Liver (tissue), 9 donors: Measurements from ENCODE around the gene ARF1. TPM values are rescaled to one million over a fixed set of nuclear protein-coding genes. Genes with fewer than 3 reads are reported as not detected.
A peak's percentile ranks its signal among the peaks of the same experiment; 100 is the strongest.

ENCODE experiments used
- DNase-seq: peaks from one replicate; pipeline ENCODE4 v3.0.0-alpha.2; 2017; ENCODE audit warnings: low spot score
- H3K27ac ChIP-seq, 2 donors: one replicate each; pipeline ENCODE4 v1.7.0; 2013; ENCODE audit warnings: inconsistent platforms in 2 of 2, low read length in 2 of 2, control low read depth in 1 of 2, low read depth in 1 of 2, mild to moderate bottlenecking in 1 of 2
- H3K27me3 ChIP-seq, 4 donors: one replicate each; pipeline versions ENCODE4 v1.6.1 to v1.7.0; 2013; ENCODE audit warnings: low read length in 3 of 4, inconsistent platforms in 1 of 4, mild to moderate bottlenecking in 1 of 4, moderate library complexity in 1 of 4; ENCODE audit not compliant: control insufficient read depth in 4 of 4, insufficient read depth in 4 of 4
- H3K36me3 ChIP-seq, 4 donors: one replicate each; pipeline versions ENCODE4 v1.6.1 to v1.7.0; 2013; ENCODE audit warnings: low read length in 3 of 4, mild to moderate bottlenecking in 3 of 4, low read depth in 1 of 4, moderate library complexity in 1 of 4; ENCODE audit not compliant: control insufficient read depth in 4 of 4, insufficient read depth in 3 of 4
- H3K4me1 ChIP-seq, 4 donors: one replicate each; pipeline versions ENCODE4 v1.6.1 to v1.7.0; 2013; ENCODE audit warnings: low read length in 3 of 4, mild to moderate bottlenecking in 3 of 4, moderate library complexity in 1 of 4; ENCODE audit not compliant: control insufficient read depth in 4 of 4, insufficient read depth in 4 of 4
- H3K4me3 ChIP-seq, 3 donors: one replicate each; pipeline versions ENCODE4 v1.6.1 to v1.7.0; 2013; ENCODE audit warnings: low read length in 3 of 3, control low read depth in 1 of 3, low read depth in 1 of 3, mild to moderate bottlenecking in 1 of 3
- H3K9ac ChIP-seq, 2 donors: one replicate each; pipeline ENCODE4 v1.7.0; 2013; ENCODE audit warnings: low read length in 2 of 2, mild to moderate bottlenecking in 2 of 2, moderate library complexity in 2 of 2, control low read depth in 1 of 2, low read depth in 1 of 2
- H3K9me3 ChIP-seq, 4 donors: one replicate each; pipeline versions ENCODE4 v1.6.1 to v1.7.0; 2013; ENCODE audit warnings: low read length in 3 of 4; ENCODE audit not compliant: control insufficient read depth in 4 of 4
- EGR1 ChIP-seq, 2 donors: IDR thresholded peaks; 2 replicates each; pipeline ENCODE4 v1.6.1; 2016 to 2018; ENCODE audit warnings: antibody characterized with exemption in 2 of 2, low read depth in 2 of 2
- FOXA1 ChIP-seq: IDR thresholded peaks from 2 replicates; pipeline ENCODE4 v1.6.1; 2016; ENCODE audit warnings: antibody characterized with exemption
- FOXA2 ChIP-seq: IDR thresholded peaks from 2 replicates; pipeline ENCODE4 v1.6.1; 2016; ENCODE audit warnings: antibody characterized with exemption
- GABPA ChIP-seq, 2 donors: IDR thresholded peaks in 1 of 2; conservative IDR thresholded peaks in 1 of 2; 2 replicates each; pipeline ENCODE4 v1.6.1; 2016; ENCODE audit warnings: antibody characterized with exemption in 2 of 2, mild to moderate bottlenecking in 1 of 2, moderate library complexity in 1 of 2
- HNF4A ChIP-seq, 2 donors: conservative IDR thresholded peaks; 2 replicates each; pipeline ENCODE4 v1.6.1; 2016; ENCODE audit warnings: antibody characterized with exemption in 2 of 2, mild to moderate bottlenecking in 2 of 2
- HNF4G ChIP-seq: IDR thresholded peaks from 2 replicates; pipeline ENCODE4 v1.6.1; 2016; ENCODE audit warnings: antibody characterized with exemption
- JUND ChIP-seq, 2 donors: IDR thresholded peaks; 2 replicates each; pipeline ENCODE4 v1.6.1; 2016; ENCODE audit warnings: antibody characterized with exemption in 2 of 2
- NR2F2 ChIP-seq: IDR thresholded peaks from 2 replicates; pipeline ENCODE4 v1.6.1; 2016; ENCODE audit warnings: antibody characterized with exemption
- RAD21 ChIP-seq, 2 donors: IDR thresholded peaks; 2 replicates each; pipeline ENCODE4 v1.6.1; 2016; ENCODE audit warnings: antibody characterized with exemption in 2 of 2, mild to moderate bottlenecking in 2 of 2
- RXRA ChIP-seq, 2 donors: IDR thresholded peaks; 2 replicates each; pipeline ENCODE4 v1.6.1; 2017 to 2018; ENCODE audit warnings: antibody characterized with exemption in 2 of 2, mild to moderate bottlenecking in 1 of 2
- SP1 ChIP-seq: IDR thresholded peaks from 2 replicates; pipeline ENCODE4 v1.6.1; 2018; ENCODE audit warnings: antibody characterized with exemption, mild to moderate bottlenecking
- TAF1 ChIP-seq: conservative IDR thresholded peaks from 2 replicates; pipeline ENCODE4 v1.6.1; 2016; ENCODE audit warnings: antibody characterized with exemption, mild to moderate bottlenecking
- YY1 ChIP-seq: IDR thresholded peaks from 2 replicates; pipeline ENCODE4 v1.6.1; 2016; ENCODE audit warnings: antibody characterized with exemption, mild to moderate bottlenecking
- WGBS: extraction: QIAGEN DNeasy Blood & Tissue Kit; methylation state at CpG from one replicate; pipeline ENCODE4 v1.1.7; 2013; 5-methylcytosine and 5-hydroxymethylcytosine counted together
- polyA plus RNA-seq, 2 donors: library from polyadenylated mRNA; stranded (reverse) in 1 of 2; unstranded in 1 of 2; fragments of 200-250 nt in 1 of 2; fragments of >200 nt in 1 of 2; fragmentation: Nextera tagmentation in 1 of 2; extraction: Ambion mirVana in 1 of 2; gene quantifications; one replicate each; pipeline versions ENCODE4 v1.2.1 to v1.2.3, GENCODE V29; 2013 to 2015
- total RNA-seq, 2 donors: library from RNA; depleted of rRNA; stranded (reverse); fragments of >200 nt; gene quantifications; one replicate each; pipeline ENCODE4 v1.2.3, GENCODE V29; 2014
- TF ChIP-seq, protein P1 (sequence below): IDR thresholded peaks from 2 replicates; pipeline ENCODE4 v1.6.1; 2016; ENCODE audit warnings: antibody characterized with exemption, mild to moderate bottlenecking
- TF ChIP-seq, protein P2 (sequence below): IDR thresholded peaks from 2 replicates; pipeline ENCODE4 v1.6.1; 2016; ENCODE audit warnings: antibody characterized with exemption
- TF ChIP-seq, protein P3 (sequence below): IDR thresholded peaks from 2 replicates; pipeline ENCODE4 v1.6.1; 2016; ENCODE audit warnings: antibody characterized with exemption
- TF ChIP-seq, protein P4 (sequence below): fragments of 150-350 bp; IDR thresholded peaks from 2 replicates; pipeline ENCODE4 v1.5.1; 2017; ENCODE audit warnings: improper control_type of control experiment, low read depth, low read length; ENCODE audit not compliant: missing input control
- TF ChIP-seq, protein P5 (sequence below): IDR thresholded peaks from 2 replicates; pipeline ENCODE4 v1.6.1; 2016; ENCODE audit warnings: antibody characterized with exemption
- donor health status: healthy.
- donor health status: healthy.
- donor health status: healthy.
- donor health status: healthy.
- donor health status: healthy.

ARF1 gene
- total and polyA plus RNA-seq, 4 donors, result 151 to 282 (median 213) TPM

DNA sequence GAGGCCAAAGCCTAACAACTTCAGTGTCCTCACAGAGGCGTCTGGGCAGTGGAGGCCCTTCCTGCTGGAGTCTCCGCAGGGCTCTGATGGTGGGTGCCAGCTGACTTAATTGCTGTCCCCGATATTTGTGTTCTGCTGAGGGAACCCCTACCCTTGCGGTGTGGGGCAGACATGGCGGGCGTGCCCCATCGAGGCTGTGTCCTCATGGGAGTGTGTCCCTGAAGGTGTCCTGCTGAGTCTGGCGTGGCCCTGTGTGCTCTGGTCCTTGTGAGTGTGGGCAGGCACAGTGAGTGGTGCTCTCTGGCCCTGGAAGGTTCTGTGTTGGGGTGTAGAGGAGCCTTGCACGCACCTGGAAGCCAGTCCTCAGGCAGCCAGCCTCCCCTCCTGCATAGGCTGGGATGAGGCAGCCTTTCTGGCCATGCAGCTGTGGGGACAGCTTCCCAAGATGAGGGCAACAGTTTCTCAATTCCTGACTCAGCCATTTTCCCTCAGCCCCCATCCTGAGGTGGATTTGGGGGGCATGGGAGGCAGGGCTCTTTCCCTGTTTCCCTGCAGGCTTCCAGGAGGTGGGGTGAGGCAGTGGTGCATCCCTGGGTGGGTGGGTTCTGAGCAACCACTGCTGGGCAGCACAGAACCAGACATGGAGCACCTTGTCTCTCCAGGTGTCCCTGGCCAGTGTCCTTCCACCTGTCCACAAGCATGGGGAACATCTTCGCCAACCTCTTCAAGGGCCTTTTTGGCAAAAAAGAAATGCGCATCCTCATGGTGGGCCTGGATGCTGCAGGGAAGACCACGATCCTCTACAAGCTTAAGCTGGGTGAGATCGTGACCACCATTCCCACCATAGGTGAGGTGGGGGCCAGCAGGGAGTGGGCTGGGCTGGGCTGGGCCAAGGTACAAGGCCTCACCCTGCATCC is 14.2 kb downstream of the ARF1 start (continued):
- TF ChIP-seq NR2F2, result no peak
- TF ChIP-seq FOXA2, result no peak
- no peak for TF ChIP-seq YY1
- no peak for TF ChIP-seq FOXA1
- TF ChIP-seq GABPA (IDR thresholded peaks at IDR 0.05 in 1 of 2, conservative IDR thresholded peaks at IDR 0.05 in 1 of 2), result no peak

DNA sequence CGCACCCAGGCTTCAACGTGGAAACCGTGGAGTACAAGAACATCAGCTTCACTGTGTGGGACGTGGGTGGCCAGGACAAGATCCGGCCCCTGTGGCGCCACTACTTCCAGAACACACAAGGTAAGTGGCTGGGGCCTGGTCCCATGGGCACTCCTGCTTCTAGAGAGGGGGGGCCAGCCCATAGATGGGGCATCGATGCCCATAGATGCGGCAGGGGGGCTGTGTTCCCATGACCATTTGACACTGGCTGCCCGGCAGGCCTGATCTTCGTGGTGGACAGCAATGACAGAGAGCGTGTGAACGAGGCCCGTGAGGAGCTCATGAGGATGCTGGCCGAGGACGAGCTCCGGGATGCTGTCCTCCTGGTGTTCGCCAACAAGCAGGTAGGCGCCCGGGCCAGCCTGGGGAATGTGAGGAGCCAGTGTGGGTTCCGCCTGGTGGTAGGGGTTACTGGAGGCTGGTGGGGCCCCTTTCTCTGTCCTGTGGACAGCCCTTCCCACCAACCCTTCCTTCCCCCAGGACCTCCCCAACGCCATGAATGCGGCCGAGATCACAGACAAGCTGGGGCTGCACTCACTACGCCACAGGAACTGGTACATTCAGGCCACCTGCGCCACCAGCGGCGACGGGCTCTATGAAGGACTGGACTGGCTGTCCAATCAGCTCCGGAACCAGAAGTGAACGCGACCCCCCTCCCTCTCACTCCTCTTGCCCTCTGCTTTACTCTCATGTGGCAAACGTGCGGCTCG is 15.0 kb downstream of the ARF1 start:
- Histone ChIP-seq H3K4me3 (no peak overlapping the region), H3K27ac (no peak overlapping the region), H3K36me3 (peaks cover 11 to 31% (median 24%) of the 10 kb centered on the region in 4 donors), H3K27me3 (no peaks in the 10 kb centered on the region), H3K9ac (no peak overlapping the region), H3K9me3 (peaks cover 0 to 12% (median 7%) of the 10 kb centered on the region in 4 donors), H3K4me1 (peaks cover 8 to 25% (median 12%) of the 10 kb centered on the region in 4 donors)
- peak; percentile 26 for DNase-seq
- WGBS, result 94% methylated on average over 34 of the region's 34 CpGs
- no peak for TF ChIP-seq FOXA2
- no peak for TF ChIP-seq YY1
- TF ChIP-seq, protein P1, sequence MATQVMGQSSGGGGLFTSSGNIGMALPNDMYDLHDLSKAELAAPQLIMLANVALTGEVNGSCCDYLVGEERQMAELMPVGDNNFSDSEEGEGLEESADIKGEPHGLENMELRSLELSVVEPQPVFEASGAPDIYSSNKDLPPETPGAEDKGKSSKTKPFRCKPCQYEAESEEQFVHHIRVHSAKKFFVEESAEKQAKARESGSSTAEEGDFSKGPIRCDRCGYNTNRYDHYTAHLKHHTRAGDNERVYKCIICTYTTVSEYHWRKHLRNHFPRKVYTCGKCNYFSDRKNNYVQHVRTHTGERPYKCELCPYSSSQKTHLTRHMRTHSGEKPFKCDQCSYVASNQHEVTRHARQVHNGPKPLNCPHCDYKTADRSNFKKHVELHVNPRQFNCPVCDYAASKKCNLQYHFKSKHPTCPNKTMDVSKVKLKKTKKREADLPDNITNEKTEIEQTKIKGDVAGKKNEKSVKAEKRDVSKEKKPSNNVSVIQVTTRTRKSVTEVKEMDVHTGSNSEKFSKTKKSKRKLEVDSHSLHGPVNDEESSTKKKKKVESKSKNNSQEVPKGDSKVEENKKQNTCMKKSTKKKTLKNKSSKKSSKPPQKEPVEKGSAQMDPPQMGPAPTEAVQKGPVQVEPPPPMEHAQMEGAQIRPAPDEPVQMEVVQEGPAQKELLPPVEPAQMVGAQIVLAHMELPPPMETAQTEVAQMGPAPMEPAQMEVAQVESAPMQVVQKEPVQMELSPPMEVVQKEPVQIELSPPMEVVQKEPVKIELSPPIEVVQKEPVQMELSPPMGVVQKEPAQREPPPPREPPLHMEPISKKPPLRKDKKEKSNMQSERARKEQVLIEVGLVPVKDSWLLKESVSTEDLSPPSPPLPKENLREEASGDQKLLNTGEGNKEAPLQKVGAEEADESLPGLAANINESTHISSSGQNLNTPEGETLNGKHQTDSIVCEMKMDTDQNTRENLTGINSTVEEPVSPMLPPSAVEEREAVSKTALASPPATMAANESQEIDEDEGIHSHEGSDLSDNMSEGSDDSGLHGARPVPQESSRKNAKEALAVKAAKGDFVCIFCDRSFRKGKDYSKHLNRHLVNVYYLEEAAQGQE, result no peak
- TF ChIP-seq, protein P2, sequence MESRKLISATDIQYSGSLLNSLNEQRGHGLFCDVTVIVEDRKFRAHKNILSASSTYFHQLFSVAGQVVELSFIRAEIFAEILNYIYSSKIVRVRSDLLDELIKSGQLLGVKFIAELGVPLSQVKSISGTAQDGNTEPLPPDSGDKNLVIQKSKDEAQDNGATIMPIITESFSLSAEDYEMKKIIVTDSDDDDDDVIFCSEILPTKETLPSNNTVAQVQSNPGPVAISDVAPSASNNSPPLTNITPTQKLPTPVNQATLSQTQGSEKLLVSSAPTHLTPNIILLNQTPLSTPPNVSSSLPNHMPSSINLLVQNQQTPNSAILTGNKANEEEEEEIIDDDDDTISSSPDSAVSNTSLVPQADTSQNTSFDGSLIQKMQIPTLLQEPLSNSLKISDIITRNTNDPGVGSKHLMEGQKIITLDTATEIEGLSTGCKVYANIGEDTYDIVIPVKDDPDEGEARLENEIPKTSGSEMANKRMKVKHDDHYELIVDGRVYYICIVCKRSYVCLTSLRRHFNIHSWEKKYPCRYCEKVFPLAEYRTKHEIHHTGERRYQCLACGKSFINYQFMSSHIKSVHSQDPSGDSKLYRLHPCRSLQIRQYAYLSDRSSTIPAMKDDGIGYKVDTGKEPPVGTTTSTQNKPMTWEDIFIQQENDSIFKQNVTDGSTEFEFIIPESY, result no peak
- TF ChIP-seq GABPA (IDR thresholded peaks at IDR 0.05 in 1 of 2, conservative IDR thresholded peaks at IDR 0.05 in 1 of 2), result no peak
- no peak for TF ChIP-seq HNF4G
- TF ChIP-seq, protein P3, sequence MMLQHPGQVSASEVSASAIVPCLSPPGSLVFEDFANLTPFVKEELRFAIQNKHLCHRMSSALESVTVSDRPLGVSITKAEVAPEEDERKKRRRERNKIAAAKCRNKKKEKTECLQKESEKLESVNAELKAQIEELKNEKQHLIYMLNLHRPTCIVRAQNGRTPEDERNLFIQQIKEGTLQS, result no peak
- TF ChIP-seq FOXA1, result no peak
- TF ChIP-seq EGR1 (IDR thresholded peaks at IDR 0.05; ENCODE audit: low read depth in 2 of 2), result no peak
- no peak for TF ChIP-seq SP1
- TF ChIP-seq, protein P4, sequence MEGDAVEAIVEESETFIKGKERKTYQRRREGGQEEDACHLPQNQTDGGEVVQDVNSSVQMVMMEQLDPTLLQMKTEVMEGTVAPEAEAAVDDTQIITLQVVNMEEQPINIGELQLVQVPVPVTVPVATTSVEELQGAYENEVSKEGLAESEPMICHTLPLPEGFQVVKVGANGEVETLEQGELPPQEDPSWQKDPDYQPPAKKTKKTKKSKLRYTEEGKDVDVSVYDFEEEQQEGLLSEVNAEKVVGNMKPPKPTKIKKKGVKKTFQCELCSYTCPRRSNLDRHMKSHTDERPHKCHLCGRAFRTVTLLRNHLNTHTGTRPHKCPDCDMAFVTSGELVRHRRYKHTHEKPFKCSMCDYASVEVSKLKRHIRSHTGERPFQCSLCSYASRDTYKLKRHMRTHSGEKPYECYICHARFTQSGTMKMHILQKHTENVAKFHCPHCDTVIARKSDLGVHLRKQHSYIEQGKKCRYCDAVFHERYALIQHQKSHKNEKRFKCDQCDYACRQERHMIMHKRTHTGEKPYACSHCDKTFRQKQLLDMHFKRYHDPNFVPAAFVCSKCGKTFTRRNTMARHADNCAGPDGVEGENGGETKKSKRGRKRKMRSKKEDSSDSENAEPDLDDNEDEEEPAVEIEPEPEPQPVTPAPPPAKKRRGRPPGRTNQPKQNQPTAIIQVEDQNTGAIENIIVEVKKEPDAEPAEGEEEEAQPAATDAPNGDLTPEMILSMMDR, result no peak
- TF ChIP-seq HNF4A (conservative IDR thresholded peaks at IDR 0.05), result no peak
- TF ChIP-seq, protein P5, sequence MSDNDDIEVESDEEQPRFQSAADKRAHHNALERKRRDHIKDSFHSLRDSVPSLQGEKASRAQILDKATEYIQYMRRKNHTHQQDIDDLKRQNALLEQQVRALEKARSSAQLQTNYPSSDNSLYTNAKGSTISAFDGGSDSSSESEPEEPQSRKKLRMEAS, result no peak
- no peak for TF ChIP-seq JUND (IDR thresholded peaks at IDR 0.05)
- no peak for TF ChIP-seq TAF1
- no peak for TF ChIP-seq RAD21 (IDR thresholded peaks at IDR 0.05)
- no peak for TF ChIP-seq RXRA (IDR thresholded peaks at IDR 0.05)
- TF ChIP-seq NR2F2, result no peak
